ENCODE data around the gene AGAP3. TPM values are rescaled to one million over a fixed set of nuclear protein-coding genes. Genes with fewer than 3 reads are reported as not detected.

Gene AGAP3
- total RNA-seq, 2 donors from 2014 or later, result 80.3 to 112 TPM

GRCh38 chr7:151103973-151104372 lies 17.7 kb downstream of the AGAP3 start:
- no peak for TF ChIP-seq POLR2AphosphoS5 (IDR thresholded peaks at IDR 0.05)
- no peak for TF ChIP-seq POLR2A (IDR thresholded peaks at IDR 0.05)
- Histone ChIP-seq H3K27ac (no peak overlapping the region), H3K4me1 (replicated peaks) (no peaks in the 10 kb centered on the region), H3K9me3 (no peaks in the 10 kb centered on the region), H3K27me3 (replicated peaks; ENCODE audit: insufficient read depth) (no peaks in the 10 kb centered on the region), H3K4me3 (no peak overlapping the region), H3K36me3 (no peaks in the 10 kb centered on the region)
- intact Hi-C loops (cut with DNase I), result no loop called here
- no peak for DNase-seq (ENCODE audit: low spot score)
- 80% methylated on average over 12 of the region's 12 CpGs for WGBS

- DNase-seq (ENCODE audit: low spot score), result no peak
- Histone ChIP-seq H3K27me3 (replicated peaks; ENCODE audit: insufficient read depth) (no peaks in the 10 kb centered on the region), H3K4me3 (no peak overlapping the region), H3K9me3 (no peaks in the 10 kb centered on the region), H3K27ac (no peak overlapping the region), H3K36me3 (no peaks in the 10 kb centered on the region), H3K4me1 (replicated peaks) (no peaks in the 10 kb centered on the region)
- intact Hi-C loops (cut with DNase I), result no loop called here
- TF ChIP-seq POLR2AphosphoS5 (IDR thresholded peaks at IDR 0.05) (no peak), CTCF (IDR thresholded peaks at IDR 0.05) (no peak), POLR2A (IDR thresholded peaks at IDR 0.05) (no peak)
- 69% methylated on average over 23 of the region's 23 CpGs for WGBS
Measured at GRCh38 chr7:151104411-151105235, 18.3 kb downstream of the AGAP3 start.

GRCh38 chr7:151107882-151108281 lies 21.6 kb downstream of the AGAP3 start:
- H3K36me3 ChIP-seq, result no peaks in the 10 kb centered on the region
- H3K27me3 ChIP-seq (replicated peaks; ENCODE audit: insufficient read depth), result no peaks in the 10 kb centered on the region
- intact Hi-C loops (cut with DNase I), result no loop called here
- no peak overlapping the region for H3K4me3 ChIP-seq
- H3K9me3 ChIP-seq, result no peaks in the 10 kb centered on the region
- no peak for TF ChIP-seq POLR2A (IDR thresholded peaks at IDR 0.05)
- H3K27ac ChIP-seq, result no peak overlapping the region
- WGBS, result 92% methylated on average over 10 of the region's 10 CpGs
- DNase-seq (ENCODE audit: low spot score), result no peak
- no peaks in the 10 kb centered on the region for H3K4me1 ChIP-seq (replicated peaks)

- Histone ChIP-seq H3K36me3 (no peaks in the 10 kb centered on the region), H3K27ac (no peak overlapping the region), H3K4me1 (replicated peaks) (peaks cover 4% of the 10 kb centered on the region), H3K9me3 (no peaks in the 10 kb centered on the region), H3K27me3 (replicated peaks; ENCODE audit: insufficient read depth) (no peaks in the 10 kb centered on the region), H3K4me3 (no peak overlapping the region)
- DNase-seq (ENCODE audit: low spot score), result no peak
- WGBS, result 63% methylated on average over 15 of the region's 15 CpGs
- intact Hi-C loops (cut with DNase I), result loop anchor here (5.0 kb wide), 3 partner anchors 47 to 212 kb away; partner anchors contain the start of gene ABCB8
- TF ChIP-seq POLR2AphosphoS5 (IDR thresholded peaks at IDR 0.05), result no peak
- no peak for TF ChIP-seq CTCF (IDR thresholded peaks at IDR 0.05)
- TF ChIP-seq POLR2A (IDR thresholded peaks at IDR 0.05), result no peak
Measured at GRCh38 chr7:151109094-151110048, 23.1 kb downstream of the AGAP3 start.

- H3K4me1 ChIP-seq (replicated peaks), result peaks cover 4% of the 10 kb centered on the region
- no peak overlapping the region for H3K4me3 ChIP-seq
- H3K36me3 ChIP-seq, result no peaks in the 10 kb centered on the region
- H3K9me3 ChIP-seq, result no peaks in the 10 kb centered on the region
- no peak for TF ChIP-seq CTCF (IDR thresholded peaks at IDR 0.05)
- no peak for TF ChIP-seq POLR2AphosphoS5 (IDR thresholded peaks at IDR 0.05)
- no peak for TF ChIP-seq POLR2A (IDR thresholded peaks at IDR 0.05)
- no peak overlapping the region for H3K27ac ChIP-seq
- intact Hi-C loops (cut with DNase I), result loop anchor here (5.0 kb wide), 3 partner anchors 48 to 213 kb away; partner anchors contain the start of gene ABCB8
- 66% methylated on average over 11 of the region's 11 CpGs for WGBS
- no peak for DNase-seq (ENCODE audit: low spot score)
- H3K27me3 ChIP-seq (replicated peaks; ENCODE audit: insufficient read depth), result no peaks in the 10 kb centered on the region
Measured at GRCh38 chr7:151110236-151110940, 24.1 kb downstream of the AGAP3 start.

Data from prostate gland (tissue), 2 donors.